Activated CD4-positive, alpha-beta T cell treated with anti-CD3 and anti-CD28 coated beads, Interleukin-10, Interleukin-2, amounts not matched to agents 100 ng/mL and 50 ng/mL, durations not matched to agents 16 hours and 8 hours (primary cell): ENCODE measurements around the gene POU2F3.

ENCODE experiments used
- DNase-seq: peaks from one replicate; pipeline ENCODE4 v3.0.0-alpha.2; 2020

Gene POU2F3

DNA sequence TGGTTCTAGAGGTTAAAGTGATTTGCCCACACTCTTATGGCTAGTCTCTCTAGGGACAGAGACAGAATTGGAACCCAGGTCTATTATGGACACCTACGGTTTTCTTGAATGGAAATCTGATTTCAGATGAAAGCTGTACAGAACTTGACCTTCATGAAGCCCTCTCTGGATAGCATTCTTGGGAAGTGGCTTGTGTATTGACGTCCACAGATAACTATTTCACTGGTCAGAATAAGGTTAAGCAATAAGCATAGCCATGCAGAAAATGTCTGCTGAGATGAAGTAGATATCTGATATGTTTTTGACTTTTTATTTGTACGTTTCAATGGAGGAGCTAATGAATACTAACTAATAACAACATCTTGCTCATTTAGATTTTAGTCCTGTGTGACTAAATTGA is 86.3 kb downstream of the POU2F3 start:
- no peak for DNase-seq

DNA sequence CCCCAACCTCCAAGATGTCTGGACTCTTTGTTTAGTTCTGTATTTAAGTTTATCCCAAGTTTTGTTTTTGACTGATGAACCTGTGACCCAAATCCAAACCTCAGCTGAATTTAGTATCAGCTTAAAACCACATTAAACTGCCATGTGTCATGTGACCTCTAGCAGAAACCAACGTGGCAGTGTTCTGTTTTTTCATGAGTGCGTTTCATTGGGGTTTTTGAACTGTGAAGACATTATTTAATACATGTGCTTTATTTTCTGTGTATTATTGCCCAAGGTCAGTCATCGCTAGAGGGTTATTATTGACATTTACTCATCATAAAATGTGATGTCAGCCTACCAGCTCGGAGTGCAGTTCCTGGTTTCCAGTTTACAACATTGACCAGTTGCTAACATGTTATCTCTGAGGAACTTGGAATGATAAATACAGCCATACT is 86.9 kb downstream of the POU2F3 start:
- DNase-seq: no peak

DNA sequence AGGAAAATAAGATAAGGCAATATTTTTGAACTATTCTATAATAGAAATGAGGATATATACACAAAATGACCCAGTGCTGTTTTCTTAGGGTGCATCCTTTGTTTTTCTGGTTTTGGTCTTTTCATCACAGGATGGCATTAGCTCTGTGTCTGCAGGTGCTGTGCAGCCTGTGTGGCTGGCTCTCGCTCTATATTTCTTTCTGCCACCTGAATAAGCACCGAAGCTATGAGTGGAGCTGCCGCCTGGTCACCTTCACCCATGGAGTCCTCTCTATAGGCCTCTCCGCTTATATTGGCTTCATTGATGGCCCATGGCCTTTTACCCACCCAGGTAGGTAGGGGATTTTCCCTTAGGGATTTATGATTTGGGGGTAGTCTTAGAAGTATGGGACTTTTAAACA is 87.4 kb downstream of the POU2F3 start:
- DNase-seq: no peak

DNA sequence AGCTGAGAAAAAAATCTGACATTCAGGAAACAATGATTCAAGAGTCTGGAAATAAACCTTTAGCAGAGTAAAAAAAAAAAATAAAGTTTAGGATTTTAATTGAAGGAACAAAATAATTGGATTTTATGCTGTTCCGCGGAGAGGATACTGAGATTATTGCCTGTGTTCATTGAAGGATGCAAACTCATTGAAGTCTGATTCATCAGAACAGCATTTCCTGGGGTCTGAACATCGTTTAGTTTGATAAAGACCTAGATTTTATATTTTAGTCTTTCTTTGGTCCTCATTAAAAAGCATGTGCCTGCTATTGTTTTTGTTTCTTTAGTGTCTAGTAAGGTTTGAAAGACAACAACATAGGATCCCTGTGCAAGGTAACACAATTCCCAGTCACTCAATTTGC is 89.6 kb downstream of the POU2F3 start:
- no peak for DNase-seq

DNA sequence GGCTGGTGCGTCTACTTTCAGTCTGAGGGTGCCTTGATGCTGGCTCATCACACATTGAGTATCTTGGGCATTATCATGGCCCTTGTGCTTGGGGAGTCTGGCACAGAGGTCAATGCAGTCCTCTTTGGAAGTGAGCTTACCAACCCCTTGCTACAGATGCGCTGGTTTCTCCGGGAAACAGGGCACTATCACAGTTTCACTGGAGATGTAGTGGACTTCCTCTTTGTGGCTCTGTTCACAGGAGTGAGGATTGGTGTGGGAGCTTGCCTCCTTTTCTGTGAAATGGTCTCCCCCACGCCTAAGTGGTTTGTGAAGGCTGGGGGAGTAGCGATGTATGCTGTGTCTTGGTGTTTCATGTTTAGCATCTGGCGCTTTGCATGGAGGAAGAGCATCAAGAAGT is 90.1 kb downstream of the POU2F3 start:
- DNase-seq: no peak

DNA sequence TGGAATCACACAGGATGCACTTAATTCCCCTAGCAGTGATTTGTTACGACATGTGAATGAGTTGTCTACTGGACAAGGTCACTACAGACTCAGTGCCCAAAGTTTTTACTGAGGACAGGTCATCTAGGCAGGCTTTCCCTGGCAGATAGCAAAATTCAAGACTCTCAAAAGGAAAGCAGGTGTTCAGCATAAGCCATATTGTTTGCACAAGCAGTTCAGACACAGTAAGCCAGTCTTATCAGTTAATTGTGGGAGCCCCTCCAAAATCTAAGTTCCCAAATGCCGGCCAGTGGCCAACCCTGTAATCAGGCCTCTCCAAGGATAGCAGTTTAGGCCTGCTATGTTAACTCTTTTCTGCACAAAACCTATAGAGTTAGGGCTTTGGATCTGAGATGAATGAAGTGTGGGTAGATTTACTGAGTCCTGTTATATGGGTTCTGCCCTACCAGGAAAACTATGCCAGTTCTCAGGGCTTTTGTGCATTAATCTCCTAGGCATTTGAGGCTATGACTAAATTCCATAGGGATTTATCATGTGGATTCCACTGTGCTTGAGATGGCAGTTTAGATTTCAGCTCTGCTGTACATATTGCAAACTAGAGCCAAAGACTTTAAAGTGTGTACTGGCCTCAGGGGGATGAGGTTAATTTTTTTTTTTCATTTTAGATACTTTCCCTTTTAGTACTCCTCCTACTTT is 91.5 kb downstream of the POU2F3 start:
- no peak for DNase-seq

DNA sequence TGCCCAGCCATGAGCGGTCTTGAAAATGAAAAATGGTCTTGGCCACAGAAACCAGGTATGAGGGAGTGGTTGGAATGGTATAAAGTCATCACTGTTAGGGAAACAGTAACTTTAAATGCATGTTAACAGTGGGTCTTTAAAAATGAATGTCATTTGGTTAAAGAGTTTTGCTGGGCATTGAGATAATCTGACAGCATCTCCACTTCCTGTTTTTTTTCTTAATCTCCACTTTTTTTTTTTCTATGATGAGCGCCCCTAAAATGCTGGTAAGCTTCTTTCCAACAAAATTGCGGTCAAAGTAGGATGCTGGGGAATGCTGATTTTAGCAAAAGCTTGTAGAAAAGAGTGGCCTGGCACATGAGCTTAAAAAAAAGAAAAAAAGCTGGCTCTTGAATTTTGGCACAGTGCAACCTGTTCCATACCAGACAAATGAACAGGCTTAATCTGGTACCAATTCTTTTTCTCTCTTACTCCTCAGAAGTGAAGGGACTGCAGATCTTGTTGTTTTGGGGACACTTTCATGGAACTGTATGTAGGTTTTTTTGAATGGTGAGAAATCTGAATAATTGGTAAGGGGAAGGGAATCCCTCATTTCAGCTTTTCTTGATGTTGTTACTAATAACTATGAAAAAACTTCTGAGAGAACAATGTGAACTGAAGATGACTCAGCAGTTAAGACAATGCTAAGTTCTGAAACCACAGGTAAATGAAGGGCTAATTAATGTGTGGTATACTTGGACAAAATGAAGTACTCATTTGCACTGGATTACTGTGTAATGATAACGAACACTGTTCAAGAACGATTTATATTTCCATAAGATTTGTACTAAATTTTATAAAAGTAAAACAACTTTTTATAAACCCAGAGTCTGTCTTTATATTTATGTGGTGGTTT is 93.1 kb downstream of the POU2F3 start:
- no peak for DNase-seq

DNA sequence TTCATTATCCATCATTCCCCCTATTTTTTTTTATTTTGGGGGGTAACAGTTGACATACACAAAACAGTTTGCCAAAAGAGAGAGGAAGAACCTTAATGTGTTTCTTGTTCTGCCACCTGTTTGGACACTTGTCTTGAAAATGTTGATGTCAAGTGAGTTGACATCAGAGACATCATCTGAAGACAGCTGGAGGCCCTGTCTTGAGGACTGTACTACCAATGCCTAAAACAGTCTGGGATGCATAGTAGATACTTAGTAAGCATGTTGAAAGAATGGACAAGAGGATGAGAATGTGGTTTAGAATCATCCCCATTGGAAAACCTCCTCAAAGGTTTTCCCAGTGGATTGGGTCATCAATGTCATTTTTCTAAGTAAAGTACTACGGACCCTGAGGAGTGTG is 93.9 kb downstream of the POU2F3 start:
- no peak for DNase-seq

DNA sequence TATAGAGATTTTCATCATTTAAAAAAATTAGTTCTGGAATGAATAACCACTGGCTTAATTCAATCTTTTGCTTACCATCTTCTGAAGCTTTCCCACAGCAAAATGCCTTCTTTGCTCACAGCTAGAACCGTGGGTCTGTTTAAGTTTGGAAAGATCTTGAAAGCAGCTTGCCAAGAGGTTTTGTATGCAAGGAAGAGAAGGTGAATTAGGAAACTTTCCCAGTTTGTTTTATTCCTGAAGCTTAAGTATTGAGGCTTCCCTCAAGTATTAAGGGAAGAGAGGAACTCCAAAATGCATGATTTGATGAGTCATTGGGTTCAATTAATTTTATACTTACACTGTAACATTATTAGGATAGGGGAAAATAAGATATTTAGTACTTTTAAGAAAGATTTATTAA is 94.4 kb downstream of the POU2F3 start:
- DNase-seq: no peak

DNA sequence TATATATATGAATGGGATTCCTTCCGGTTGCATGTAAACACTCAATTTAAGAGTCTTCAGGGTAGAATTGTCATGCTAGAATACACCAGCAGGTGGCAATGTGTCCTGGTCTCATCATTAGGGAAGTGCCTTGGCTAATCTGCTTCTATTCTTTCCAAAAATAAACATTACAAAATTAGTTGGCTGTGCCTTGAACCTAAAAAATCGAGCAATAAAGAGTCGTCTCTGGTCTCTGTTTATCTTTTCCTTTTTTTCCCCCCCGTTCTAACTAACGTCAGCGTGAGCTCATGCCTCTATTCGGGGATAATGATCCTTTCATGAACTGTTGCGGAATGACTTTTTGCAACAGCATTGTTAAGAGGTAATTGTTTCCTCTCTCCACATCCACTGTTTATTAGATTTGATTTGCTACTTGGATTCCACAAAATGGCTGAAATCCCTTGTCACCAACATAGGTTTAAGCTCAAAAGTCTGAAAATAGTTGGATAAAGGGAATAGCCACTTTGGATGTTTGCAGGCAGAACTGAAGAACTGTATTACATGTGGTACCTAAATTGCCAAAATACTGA is 95.0 kb downstream of the POU2F3 start:
- peak; percentile 79 for DNase-seq

DNA sequence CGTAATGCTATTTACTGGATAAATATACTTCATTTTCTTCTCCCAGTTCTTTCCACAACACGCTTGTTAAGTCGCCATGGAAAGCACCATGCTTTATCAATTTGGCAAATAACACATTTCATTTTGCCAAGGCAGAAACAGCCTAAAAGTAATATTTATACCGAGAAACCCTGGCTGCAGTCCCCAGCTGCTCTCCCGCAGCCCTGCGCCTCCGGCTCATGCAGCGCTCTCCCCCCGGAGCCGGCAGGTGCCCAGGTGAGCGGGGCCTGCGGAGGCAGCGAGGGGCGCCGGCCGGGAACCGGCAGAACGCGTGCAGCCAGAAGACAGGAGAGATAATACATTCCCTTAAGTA is 95.6 kb downstream of the POU2F3 start:
- no peak for DNase-seq

DNA sequence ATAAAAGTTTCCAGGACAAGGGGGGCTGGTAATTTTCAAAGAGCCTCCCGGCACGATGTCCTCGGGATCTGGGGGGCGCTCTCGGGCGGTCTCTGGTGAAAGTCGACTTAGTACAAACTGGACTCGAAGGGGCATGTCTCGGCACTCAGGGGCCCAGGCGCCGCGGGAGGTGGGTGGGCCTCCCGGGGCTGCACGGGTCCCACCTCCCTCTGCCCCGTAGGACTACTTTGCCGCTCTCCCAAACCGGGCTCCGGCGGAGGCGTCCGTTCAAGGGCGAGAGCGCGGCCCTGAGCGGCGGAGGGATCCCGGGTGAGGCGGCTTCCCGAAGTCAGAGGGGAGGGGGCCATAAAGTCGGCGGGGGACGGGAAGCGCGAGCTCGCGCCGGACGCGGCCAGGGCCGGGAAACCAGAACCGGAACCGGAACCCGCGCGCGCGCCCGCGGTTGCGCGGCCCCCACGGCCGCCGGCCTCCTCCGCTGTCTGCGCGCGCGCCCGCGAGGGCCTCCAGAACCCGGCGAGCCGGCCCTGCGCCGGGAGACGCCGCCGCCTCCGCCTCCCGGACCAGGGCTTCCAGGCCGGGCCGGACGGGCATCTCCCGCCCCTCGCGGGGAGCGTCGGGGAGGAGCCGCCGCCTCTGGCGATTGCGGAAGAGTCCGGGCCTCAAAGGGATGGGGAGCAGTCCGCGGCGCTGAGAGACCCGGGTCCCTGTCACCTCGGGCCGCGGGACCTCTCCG is 96.1 kb downstream of the POU2F3 start, which contains the start of gene ARHGEF12:
Gene ARHGEF12, plus strand, starts transcription at position 506 of the 733 bp plus-strand sequence. CDS start 831 bp downstream, outside the sequence.
- DNase-seq: peak; percentile 89

DNA sequence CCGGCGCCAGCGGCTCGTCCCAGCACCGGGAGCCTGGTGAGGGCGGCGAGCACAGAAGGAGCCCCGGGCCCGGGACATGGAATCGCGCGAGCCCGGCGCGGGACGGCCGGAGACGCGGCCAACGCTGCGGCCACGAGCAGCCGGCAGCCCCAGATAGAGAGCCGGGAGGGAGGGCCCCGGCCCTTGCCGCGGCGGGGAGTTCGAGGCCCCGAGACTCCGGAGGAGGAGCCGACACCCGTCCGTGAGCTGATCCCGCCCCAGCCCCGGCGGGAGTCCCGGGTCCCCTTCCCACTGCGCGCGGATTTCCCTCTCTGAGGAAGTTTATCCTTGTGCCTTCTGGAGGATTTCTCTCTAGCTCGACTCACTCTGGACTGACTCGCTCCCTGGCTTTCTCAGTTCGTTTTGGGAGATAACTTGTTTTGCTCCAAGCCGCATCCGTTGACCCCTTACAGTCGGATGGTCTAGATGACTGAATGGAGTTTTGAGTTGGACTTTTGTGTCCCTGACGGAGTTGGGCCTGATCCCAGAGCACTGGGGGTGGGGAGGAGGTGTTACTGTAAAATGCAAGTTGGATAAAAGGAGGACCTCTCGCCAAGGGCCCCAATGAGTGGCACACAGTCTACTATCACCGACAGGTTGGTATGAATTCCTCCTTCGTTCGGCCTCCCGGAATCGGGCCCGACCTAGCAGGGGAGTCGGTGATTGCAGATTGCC is 96.9 kb downstream of the POU2F3 start:
- DNase-seq: peak; percentile 38

DNA sequence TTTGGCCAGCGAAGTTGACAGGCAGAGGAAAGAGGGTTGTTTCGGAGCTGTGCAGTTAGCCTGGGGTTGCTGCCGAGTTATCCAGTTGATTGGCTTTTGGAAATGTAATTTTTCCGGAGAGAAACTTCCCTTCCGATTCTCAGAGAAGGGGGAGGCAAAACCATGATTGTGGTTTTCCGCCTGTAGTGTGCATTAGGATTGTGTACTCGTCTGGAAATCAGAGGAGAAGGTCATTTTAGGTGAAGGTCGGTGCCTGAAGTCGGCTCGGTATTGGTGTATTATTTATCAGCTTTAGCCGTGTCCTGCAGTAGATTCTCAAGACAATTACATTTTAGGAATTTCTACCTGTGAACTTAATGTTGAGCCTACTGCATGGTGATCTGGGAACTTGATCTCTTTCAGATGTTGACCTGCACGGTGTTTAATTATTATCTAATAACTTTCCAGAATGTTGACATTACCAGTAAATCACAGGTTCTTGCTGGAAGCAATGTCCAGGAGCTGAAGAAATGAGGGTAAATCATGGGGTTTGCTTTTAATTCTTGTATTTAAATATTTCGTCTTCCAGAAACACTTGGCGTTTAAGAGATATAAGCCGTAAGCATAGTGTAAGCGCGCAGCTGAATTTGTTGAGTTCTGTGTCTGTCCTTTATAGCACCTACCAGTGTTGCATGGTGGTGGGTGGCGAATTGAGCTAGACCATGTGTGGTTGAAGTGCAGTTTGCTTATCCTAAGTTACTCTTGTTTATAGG is 97.6 kb downstream of the POU2F3 start:
- no peak for DNase-seq

DNA sequence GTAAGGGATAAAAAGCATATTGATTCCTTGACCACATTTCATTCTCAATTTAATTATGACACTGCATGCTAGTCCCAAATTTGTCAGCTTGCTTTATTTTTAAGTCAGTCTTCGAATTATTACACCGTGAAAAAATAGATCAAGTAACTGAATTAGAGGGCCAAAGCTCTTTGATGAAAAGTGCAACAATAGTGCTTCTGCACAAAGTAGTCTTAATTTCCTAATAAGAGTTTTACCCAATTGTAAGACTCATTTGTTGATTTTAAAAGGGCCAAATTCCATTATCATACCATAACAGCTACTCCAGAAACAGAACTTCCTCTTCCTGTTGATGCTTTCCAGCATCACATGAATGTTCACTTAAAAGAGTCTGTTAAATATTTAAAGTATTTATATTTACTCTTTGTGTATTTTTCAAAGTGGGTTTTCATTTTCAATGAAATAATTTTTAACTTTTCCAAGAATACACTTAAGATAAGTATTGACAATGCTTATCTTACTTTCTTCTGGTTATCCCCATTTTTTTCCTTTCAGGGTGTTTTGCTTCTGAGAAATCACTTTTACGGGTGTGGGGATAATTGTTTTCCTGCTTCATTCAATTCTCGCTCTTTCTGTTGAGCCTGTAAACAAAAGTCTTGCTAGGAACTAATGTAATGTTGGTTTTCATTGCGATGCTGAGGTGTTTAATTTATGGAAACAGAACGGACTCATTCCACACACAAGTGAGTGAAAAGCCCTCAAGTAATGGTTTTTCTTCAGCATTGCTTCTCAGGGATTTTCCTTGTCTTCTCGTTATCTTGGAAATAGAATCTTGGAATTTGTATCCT is 98.4 kb downstream of the POU2F3 start:
- no peak for DNase-seq

DNA sequence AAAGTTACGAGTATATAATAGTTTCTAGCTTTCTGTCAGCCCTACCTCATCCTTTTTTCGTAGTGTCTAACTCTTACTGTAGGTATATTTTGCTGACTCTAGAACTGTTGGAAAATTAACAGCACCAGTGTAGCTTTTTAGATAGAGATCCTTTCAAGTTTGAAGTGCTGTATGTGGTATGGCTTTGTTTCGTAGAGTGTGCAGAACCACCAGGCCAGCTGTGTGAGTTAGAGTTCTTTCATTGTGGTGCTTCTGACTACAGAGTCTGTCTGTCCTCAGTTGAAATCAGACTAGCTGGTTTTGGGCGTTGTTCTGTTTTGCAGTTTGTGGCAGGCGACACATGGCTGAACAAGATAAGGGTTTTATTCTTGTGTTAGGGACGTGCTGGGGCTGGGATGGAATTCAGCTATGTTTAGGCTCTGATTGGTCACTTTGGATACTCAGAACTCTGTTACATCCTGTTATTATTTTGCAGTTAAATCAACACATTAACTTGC is 99.5 kb downstream of the POU2F3 start:
- DNase-seq: no peak

DNA sequence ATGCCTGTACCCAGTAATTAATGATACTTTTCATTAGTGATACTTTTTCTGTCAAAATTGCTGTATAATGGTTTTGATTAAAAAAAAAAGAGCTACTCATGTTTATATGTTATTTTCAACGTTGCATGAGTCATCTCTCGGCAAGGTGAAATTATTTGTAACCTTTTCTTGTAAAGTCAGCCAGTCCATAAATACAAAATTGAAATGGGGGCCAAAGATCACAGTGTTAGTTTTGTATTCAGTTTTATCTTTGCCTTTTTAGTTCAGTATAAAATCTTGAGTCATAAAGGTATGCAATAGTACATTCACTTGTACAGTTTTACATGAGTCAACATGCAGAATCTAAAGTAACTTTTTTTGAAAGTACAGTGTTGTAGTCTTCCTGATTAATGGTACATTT is 100.6 kb downstream of the POU2F3 start:
- no peak for DNase-seq

DNA sequence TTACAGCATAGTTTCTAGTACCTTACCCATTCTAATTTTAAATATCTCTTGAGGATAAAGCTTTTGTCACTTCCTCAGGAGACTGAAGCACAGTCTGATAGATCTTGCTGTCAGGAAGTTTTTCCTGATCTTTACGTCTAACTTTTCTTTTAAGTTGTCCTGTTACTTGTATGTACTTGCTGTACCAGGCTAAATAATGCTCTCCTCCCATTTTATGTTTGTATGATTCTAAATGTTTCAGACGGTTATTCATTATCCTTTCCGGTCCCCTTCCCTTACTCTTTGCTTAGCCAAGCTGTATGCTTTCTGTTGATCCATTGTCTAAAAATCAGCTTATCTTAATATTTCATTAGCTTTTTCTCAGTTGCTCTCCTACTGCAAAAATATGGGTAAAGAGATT is 102.3 kb downstream of the POU2F3 start:
- no peak for DNase-seq

DNA sequence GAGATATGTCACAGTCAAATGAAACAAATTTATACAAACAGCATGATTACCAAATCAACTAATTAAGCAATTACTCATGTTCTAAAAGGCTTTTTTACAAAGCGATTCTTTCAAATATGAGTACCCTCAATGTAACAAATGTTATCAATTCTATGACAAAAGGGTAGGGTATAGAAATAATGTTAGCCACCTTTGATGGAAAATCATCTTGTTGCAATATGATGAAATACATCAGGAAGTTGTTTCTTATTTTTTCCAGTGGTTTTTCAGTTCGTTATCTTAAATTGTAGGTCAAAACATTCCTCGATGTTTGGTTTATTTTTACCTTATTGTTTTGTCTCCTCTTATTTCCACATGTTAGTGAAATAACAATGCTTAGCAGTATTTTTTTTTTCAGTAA is 102.7 kb downstream of the POU2F3 start:
- DNase-seq: no peak

DNA sequence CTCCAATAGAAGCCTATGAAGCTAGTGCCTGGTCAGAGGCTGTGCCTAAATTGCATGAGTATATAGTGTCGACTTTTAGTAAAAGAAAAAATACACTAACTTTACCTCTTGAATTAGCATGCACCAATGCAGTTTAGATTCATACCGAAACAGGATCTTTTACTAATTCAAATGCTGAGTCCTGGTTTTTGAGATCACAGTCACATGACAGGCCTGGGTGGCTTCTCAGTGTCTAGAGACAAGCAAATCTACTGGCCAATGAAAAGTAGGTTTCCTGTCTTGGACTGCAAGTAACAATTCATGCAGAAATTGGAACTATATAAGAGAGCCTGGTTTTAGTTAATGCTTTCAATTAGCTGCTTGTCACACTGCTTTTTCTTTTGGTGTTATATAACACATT is 103.5 kb downstream of the POU2F3 start:
- DNase-seq: peak; percentile 63
